GM19397 (cell line): ENCODE measurements around the gene SPDYE1.
"Not testable (repeated sequence)": the region's sequence is repeated elsewhere in the genome, so short reads cannot be mapped to it uniquely, and the experiment has no call there.

Experiments
- ATAC-seq: cut with Tn5 transposase; IDR thresholded peaks from one replicate; pipeline ENCODE4 v1.9.1; 2021; ENCODE audit warnings: mild to moderate bottlenecking, moderate library complexity; ENCODE audit not compliant: unreplicated experiment

SPDYE1 gene

GRCh38 chr7:43997532-43997931 lies at the start of gene SPDYE1:
TSS of gene SPDYE1 (plus strand) at chr7:43997897. CDS start at chr7:43999950, 2,053 bp downstream.
- not testable (repeated sequence) for ATAC-seq

GRCh38 chr7:43952028-43952427 lies 45.7 kb upstream of the SPDYE1 start:
- ATAC-seq = no peak

GRCh38 chr7:43953071-43953470 lies 44.6 kb upstream of the SPDYE1 start:
- no peak for ATAC-seq

GRCh38 chr7:43954524-43955228 lies 43.0 kb upstream of the SPDYE1 start:
- ATAC-seq = peak; percentile 78

- no peak for ATAC-seq
These were observed 41.7 kb upstream of the SPDYE1 start for GRCh38 chr7:43956027-43956426.

GRCh38 chr7:43960933-43961332 lies 36.8 kb upstream of the SPDYE1 start:
- ATAC-seq = no peak

GRCh38 chr7:43966392-43966791 lies 31.3 kb upstream of the SPDYE1 start:
- not testable (repeated sequence) for ATAC-seq

- ATAC-seq = not testable (repeated sequence)
These were observed 29.3 kb upstream of the SPDYE1 start for GRCh38 chr7:43968172-43969040.

- not testable (repeated sequence) for ATAC-seq
These were observed 28.1 kb upstream of the SPDYE1 start for GRCh38 chr7:43969586-43969985.

GRCh38 chr7:43970698-43971097 lies 27.0 kb upstream of the SPDYE1 start:
- not testable (repeated sequence) for ATAC-seq

- ATAC-seq = not testable (repeated sequence)
These were observed 23.6 kb upstream of the SPDYE1 start for GRCh38 chr7:43974033-43974573.

GRCh38 chr7:43974725-43975482 lies 22.8 kb upstream of the SPDYE1 start:
- ATAC-seq = not testable (repeated sequence)

- ATAC-seq = no peak
These were observed 20.2 kb upstream of the SPDYE1 start for GRCh38 chr7:43977525-43977924.

GRCh38 chr7:43978102-43978501 lies 19.6 kb upstream of the SPDYE1 start:
- ATAC-seq = not testable (repeated sequence)

GRCh38 chr7:43982848-43983247 lies 14.8 kb upstream of the SPDYE1 start:
- ATAC-seq = not testable (repeated sequence)

- not testable (repeated sequence) for ATAC-seq
These were observed 14.0 kb upstream of the SPDYE1 start for GRCh38 chr7:43983736-43984135.

- peak; percentile 72 for ATAC-seq
These were observed 11.5 kb upstream of the SPDYE1 start for GRCh38 chr7:43985904-43986864.

- not testable (repeated sequence) for ATAC-seq
These were observed 10.2 kb upstream of the SPDYE1 start for GRCh38 chr7:43987476-43987875.

- ATAC-seq = not testable (repeated sequence)
These were observed 7.6 kb upstream of the SPDYE1 start for GRCh38 chr7:43990011-43990585.
